ENCODE measurements around the gene SASH3. TPM values are rescaled to one million over a fixed set of nuclear protein-coding genes. Genes with fewer than 3 reads are reported as not detected.

SASH3 gene
- total RNA-seq, 1 experiment from 2014 or later: 0.42 TPM

- ChIA-PET CTCF (no interaction called here), POLR2A (no interaction called here), RAD21 (ENCODE audit: low non-redundant PET in 1 of 2, low total read pairs in 2 of 2, uncharacterized antibody in 2 of 2, unreplicated experiment in 2 of 2) (no interaction called here)
- Histone ChIP-seq H3K36me3 (ENCODE audit: control insufficient read depth in 1 of 2, insufficient read depth in 2 of 2, low read length in 2 of 2) (no peaks in the 10 kb centered on the region), H4K20me1 (ENCODE audit: insufficient read depth) (no peaks in the 10 kb centered on the region), H3K9ac (ENCODE audit: low read length) (no peak overlapping the region), H3K9me3 (ENCODE audit: control insufficient read depth in 1 of 2, insufficient read depth in 1 of 2, low read depth in 1 of 2, low read length in 2 of 2) (no peaks in the 10 kb centered on the region), H3K27me3 (ENCODE audit: insufficient read depth, low read length) (no peaks in the 10 kb centered on the region), H3K27ac (ENCODE audit: low read depth, low read length) (no peak overlapping the region), H3K9me2 (ENCODE audit: insufficient read depth) (no peaks in the 10 kb centered on the region), H3K79me2 (ENCODE audit: insufficient read depth, low read length) (no peaks in the 10 kb centered on the region), H3K4me1 (ENCODE audit: control insufficient read depth in 1 of 2, insufficient read depth in 2 of 2, low read length in 2 of 2) (no peaks in the 10 kb centered on the region), H3K4me2 (ENCODE audit: low read length) (no peak overlapping the region), H3K4me3 (replicated peaks in 1 of 2; ENCODE audit: low read depth in 1 of 2, low read length in 2 of 2) (no peak overlapping the region), H2AFZ (ENCODE audit: low read depth, low read length, poor library complexity, severe bottlenecking) (no peak overlapping the region)
- no peak for TF ChIP-seq EGR1 (IDR thresholded peaks at IDR 0.05; ENCODE audit: low read depth)
- TF ChIP-seq ZFX (IDR thresholded peaks at IDR 0.05): no peak
- ATAC-seq: no peak
- intact Hi-C loops (cut with micrococcal nuclease): no loop called here
- DNase-seq (ENCODE audit: low read depth, low spot score): no peak
- no TSS peak for BruUV-seq (replicated peaks)
Observed at GRCh38 chrX:129785160-129785947, 5.6 kb downstream of the SASH3 start.

GRCh38 chrX:129786210-129786651 is 6.5 kb downstream of the SASH3 start:
- CTCF ChIA-PET: no interaction called here
- no peaks in the 10 kb centered on the region for H3K9me2 ChIP-seq (ENCODE audit: insufficient read depth)
- no peaks in the 10 kb centered on the region for H3K27me3 ChIP-seq (ENCODE audit: insufficient read depth, low read length)
- no peak overlapping the region for H3K4me3 ChIP-seq (replicated peaks in 1 of 2; ENCODE audit: low read depth in 1 of 2, low read length in 2 of 2)
- DNase-seq (ENCODE audit: low read depth, low spot score): no peak
- H3K9me3 ChIP-seq (ENCODE audit: control insufficient read depth in 1 of 2, insufficient read depth in 1 of 2, low read depth in 1 of 2, low read length in 2 of 2): no peaks in the 10 kb centered on the region
- H3K4me2 ChIP-seq (ENCODE audit: low read length): no peak overlapping the region
- ATAC-seq: no peak
- no peaks in the 10 kb centered on the region for H3K4me1 ChIP-seq (ENCODE audit: control insufficient read depth in 1 of 2, insufficient read depth in 2 of 2, low read length in 2 of 2)
- POLR2A ChIA-PET: no interaction called here
- intact Hi-C loops (cut with micrococcal nuclease): no loop called here
- TF ChIP-seq ZNF274 (IDR thresholded peaks at IDR 0.05; ENCODE audit: low read depth, low read length) (no peak), EZH2phosphoT487 (IDR thresholded peaks at IDR 0.05; ENCODE audit: borderline replicate concordance) (no peak), ATF3 (IDR thresholded peaks at IDR 0.05) (no peak), EGR1 (IDR thresholded peaks at IDR 0.05; ENCODE audit: low read depth) (no peak), SRF (IDR thresholded peaks at IDR 0.05; ENCODE audit: low read depth) (no peak), YY1 (IDR thresholded peaks at IDR 0.05; ENCODE audit: extremely low read depth, insufficient replicate concordance, low read depth, low read length) (no peak), TCF7L2 (IDR thresholded peaks at IDR 0.05; ENCODE audit: borderline replicate concordance, extremely low read depth, insufficient read depth, insufficient read length) (no peak), RAD21 (IDR thresholded peaks at IDR 0.05; ENCODE audit: low read depth) (no peak), SP1 (IDR thresholded peaks at IDR 0.05; ENCODE audit: low read depth) (no peak), ZBTB33 (IDR thresholded peaks at IDR 0.05; ENCODE audit: extremely low read depth, insufficient replicate concordance, low read length) (no peak)
- H3K9ac ChIP-seq (ENCODE audit: low read length): no peak overlapping the region
- BruUV-seq (replicated peaks): no TSS peak
- H2AFZ ChIP-seq (ENCODE audit: low read depth, low read length, poor library complexity, severe bottlenecking): no peak overlapping the region
- H3K36me3 ChIP-seq (ENCODE audit: control insufficient read depth in 1 of 2, insufficient read depth in 2 of 2, low read length in 2 of 2): no peaks in the 10 kb centered on the region
- RAD21 ChIA-PET (ENCODE audit: low non-redundant PET in 1 of 2, low total read pairs in 2 of 2, uncharacterized antibody in 2 of 2, unreplicated experiment in 2 of 2): no interaction called here
- H4K20me1 ChIP-seq (ENCODE audit: insufficient read depth): no peaks in the 10 kb centered on the region
- H3K27ac ChIP-seq (ENCODE audit: low read depth, low read length): no peak overlapping the region
- no peaks in the 10 kb centered on the region for H3K79me2 ChIP-seq (ENCODE audit: insufficient read depth, low read length)

Data from HCT116 (cell line).